CD8-positive, alpha-beta memory T cell (primary cell): ENCODE data around the gene PCNX1. TPM values are rescaled to one million over a fixed set of nuclear protein-coding genes. Genes with fewer than 3 reads are reported as not detected.

ENCODE experiments used
- CTCF ChIA-PET: fragments of 350-600 bp; sonication (Branson Sonifier 250); formaldehyde crosslinking; loops from one replicate; lab custom pipeline; 2021; ENCODE audit warnings: antibody characterized with exemption; lab: Charles Lee
- POLR2A ChIA-PET: fragments of 350-600 bp; sonication (Branson Sonifier 250); formaldehyde crosslinking; loops from one replicate; lab custom pipeline; 2021; ENCODE audit warnings: antibody characterized with exemption; lab: Charles Lee
- DNase-seq, 5 donors: peaks; one replicate each; pipeline versions ENCODE4 v3.0.0 to v3.0.0-alpha.2; 2020 to 2022; ENCODE audit warnings: mixed read lengths in 1 of 5
- H3K27ac ChIP-seq: one replicate; pipeline ENCODE4 v1.7.0; 2013; ENCODE audit warnings: low read depth, mild to moderate bottlenecking, low read length, moderate library complexity
- H3K27me3 ChIP-seq: 2 replicates; pipeline ENCODE4 v1.7.0; 2013; ENCODE audit warnings: low read length, mild to moderate bottlenecking; ENCODE audit not compliant: insufficient read depth, poor library complexity, severe bottlenecking
- H3K36me3 ChIP-seq: 2 replicates; pipeline ENCODE4 v1.7.0; 2013; ENCODE audit warnings: mild to moderate bottlenecking, low read length, moderate library complexity; ENCODE audit not compliant: insufficient read depth
- H3K4me1 ChIP-seq: 2 replicates; pipeline ENCODE4 v1.7.0; 2013; ENCODE audit warnings: mild to moderate bottlenecking, low read length, moderate library complexity; ENCODE audit not compliant: insufficient read depth
- H3K4me3 ChIP-seq: 2 replicates; pipeline ENCODE4 v1.7.0; 2013; ENCODE audit warnings: mild to moderate bottlenecking, low read length
- H3K9me3 ChIP-seq: 2 replicates; pipeline ENCODE4 v1.7.0; 2013; ENCODE audit warnings: mild to moderate bottlenecking, low read length
- H3K27ac Mint-ChIP-seq, 8 donors: one replicate each; pipeline ENCODE4 v1.8.0; 2020 to 2021; ENCODE audit warnings: mixed read lengths in 8 of 8, mild to moderate bottlenecking in 6 of 8, inconsistent platforms in 3 of 8, moderate library complexity in 3 of 8
- H3K27me3 Mint-ChIP-seq, 2 donors: one replicate each; pipeline ENCODE4 v1.8.0; 2020 to 2021; ENCODE audit warnings: mixed read lengths in 2 of 2, mild to moderate bottlenecking in 1 of 2, moderate library complexity in 1 of 2
- H3K36me3 Mint-ChIP-seq, 3 donors: one replicate each; pipeline ENCODE4 v1.8.0; 2020 to 2021; ENCODE audit warnings: mixed read lengths in 3 of 3, inconsistent platforms in 1 of 3, mild to moderate bottlenecking in 1 of 3
- H3K4me1 Mint-ChIP-seq, 3 donors: one replicate each; pipeline ENCODE4 v1.8.0; 2020 to 2021; ENCODE audit warnings: mixed read lengths in 3 of 3, inconsistent platforms in 1 of 3, mild to moderate bottlenecking in 1 of 3
- H3K4me3 Mint-ChIP-seq, 7 donors: one replicate each; pipeline ENCODE4 v1.8.0; 2020 to 2021; ENCODE audit warnings: mixed read lengths in 7 of 7, mild to moderate bottlenecking in 6 of 7, moderate library complexity in 4 of 7, inconsistent platforms in 2 of 7
- H3K9me3 Mint-ChIP-seq, 5 donors: one replicate each; pipeline ENCODE4 v1.8.0; 2020 to 2022; ENCODE audit warnings: mixed read lengths in 5 of 5, mild to moderate bottlenecking in 3 of 5, moderate library complexity in 2 of 5, inconsistent platforms in 1 of 5
- polyA plus RNA-seq: library from polyadenylated mRNA; unstranded; fragments of 300-500 nt; fragmentation: Illumina TruSeq; gene quantifications from one replicate; pipeline ENCODE4 v1.2.3, GENCODE V29; 2021
- total RNA-seq, 2 experiments: library from RNA; stranded (reverse); gene quantifications; one replicate each; pipeline ENCODE4 v1.2.3, GENCODE V29; 2021

PCNX1 gene
- total and polyA plus RNA-seq, 3 experiments from 2014 or later, result 13.4 to 46.2 (median 37.4) TPM

DNA sequence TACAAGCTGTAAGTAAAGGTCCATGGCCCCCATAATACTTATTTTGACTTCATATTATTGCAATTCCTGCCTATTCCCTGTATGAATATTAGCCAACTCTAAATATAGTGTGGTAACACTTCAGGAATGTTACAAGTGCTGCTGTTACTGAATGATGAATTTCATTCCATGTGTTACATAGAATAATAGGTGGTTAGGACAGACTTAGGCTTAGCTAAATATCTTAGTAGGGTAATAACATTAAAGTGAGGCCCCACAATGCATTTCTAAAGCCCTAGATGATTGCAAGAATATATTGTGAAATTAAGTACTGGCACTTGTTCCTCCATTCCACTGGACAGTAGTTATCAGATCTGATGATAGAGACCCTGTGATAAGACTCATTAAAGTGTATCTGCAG lies 182.7 kb downstream of the PCNX1 start:
- POLR2A ChIA-PET, result no interaction called here
- Histone ChIP-seq H3K27me3 (no peaks in the 10 kb centered on the region), H3K27ac (no peak overlapping the region), H3K9me3 (no peaks in the 10 kb centered on the region), H3K4me1 (no peaks in the 10 kb centered on the region), H3K4me3 (no peak overlapping the region), H3K36me3 (peaks cover 35% of the 10 kb centered on the region)
- Mint-ChIP-seq H3K4me1 (peaks cover 14 to 34% (median 17%) of the 10 kb centered on the region in 3 donors), H3K27me3 (no peaks in the 10 kb centered on the region), H3K36me3 (peaks cover 19 to 91% (median 46%) of the 10 kb centered on the region in 3 donors), H3K4me3 (no peak overlapping the region), H3K9me3 (no peaks in the 10 kb centered on the region), H3K27ac (peak overlapping the region in 1 of 8 donors; percentile 18)
- DNase-seq, result no peak
- CTCF ChIA-PET, result no interaction called here

DNA sequence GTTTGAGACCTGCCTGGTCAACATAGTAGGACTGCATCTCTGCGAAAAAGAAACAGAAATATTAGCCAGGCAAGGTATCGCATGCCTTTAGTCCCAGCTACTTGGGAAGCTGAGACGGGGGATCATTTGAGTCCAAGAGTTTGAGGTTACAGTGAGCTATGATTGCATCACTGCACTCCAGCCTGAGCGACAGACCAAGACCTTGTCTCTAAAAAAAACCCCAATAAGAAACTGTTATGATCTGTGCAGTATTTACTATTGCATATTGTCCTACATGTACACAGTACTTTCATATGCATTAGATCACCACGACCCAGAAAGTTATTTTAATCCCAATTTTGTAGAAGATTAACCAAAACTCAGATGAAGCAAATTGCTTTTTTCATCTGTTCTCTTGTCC lies 187.5 kb downstream of the PCNX1 start:
- ChIA-PET POLR2A (no interaction called here), CTCF (no interaction called here)
- Histone ChIP-seq H3K4me3 (no peak overlapping the region), H3K27me3 (no peaks in the 10 kb centered on the region), H3K9me3 (no peaks in the 10 kb centered on the region), H3K27ac (no peak overlapping the region), H3K36me3 (peaks cover 6% of the 10 kb centered on the region), H3K4me1 (no peaks in the 10 kb centered on the region)
- Mint-ChIP-seq H3K27ac (peak overlapping the region in 1 of 8 donors; percentile 67), H3K9me3 (peaks cover 0 to 4% (median 0%) of the 10 kb centered on the region in 5 donors), H3K4me3 (peak overlapping the region in 1 of 7 donors; percentile 57), H3K4me1 (peaks cover 25 to 37% (median 27%) of the 10 kb centered on the region in 3 donors), H3K36me3 (peaks cover 26 to 75% (median 42%) of the 10 kb centered on the region in 3 donors), H3K27me3 (no peaks in the 10 kb centered on the region)
- no peak for DNase-seq

DNA sequence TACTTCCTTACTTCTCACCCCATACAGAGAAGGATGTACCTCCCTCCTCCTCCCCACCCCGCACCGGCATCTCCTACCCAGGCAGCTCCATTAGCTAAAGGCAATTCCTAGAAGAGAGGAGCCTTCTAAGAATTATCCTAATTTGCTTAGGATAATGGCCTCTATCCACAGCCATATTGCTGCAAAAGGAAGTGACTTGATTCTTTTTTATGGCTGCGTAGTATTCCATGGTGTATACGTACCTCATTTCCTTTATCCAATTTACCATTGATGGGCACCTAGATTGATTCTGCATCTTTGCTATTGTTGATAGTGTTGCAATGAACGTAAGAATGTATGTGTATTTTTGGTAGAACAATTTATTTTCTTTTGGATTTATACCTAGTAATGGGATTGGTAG lies 189.7 kb downstream of the PCNX1 start:
- POLR2A ChIA-PET, result no interaction called here
- Histone ChIP-seq H3K27ac (no peak overlapping the region), H3K36me3 (no peaks in the 10 kb centered on the region), H3K4me3 (no peak overlapping the region), H3K9me3 (no peaks in the 10 kb centered on the region), H3K4me1 (no peaks in the 10 kb centered on the region), H3K27me3 (no peaks in the 10 kb centered on the region)
- CTCF ChIA-PET, result no interaction called here
- peaks cover 0 to 4% (median 0%) of the 10 kb centered on the region in 5 donors for H3K9me3 Mint-ChIP-seq
- no peak for DNase-seq
- H3K4me1 Mint-ChIP-seq, result peaks cover 23 to 42% (median 31%) of the 10 kb centered on the region in 3 donors
- no peak overlapping the region for H3K4me3 Mint-ChIP-seq
- peaks cover 26 to 74% (median 28%) of the 10 kb centered on the region in 3 donors for H3K36me3 Mint-ChIP-seq
- H3K27ac Mint-ChIP-seq, result peak overlapping the region in 2 of 8 donors; percentile 32 to 48
- H3K27me3 Mint-ChIP-seq, result no peaks in the 10 kb centered on the region

DNA sequence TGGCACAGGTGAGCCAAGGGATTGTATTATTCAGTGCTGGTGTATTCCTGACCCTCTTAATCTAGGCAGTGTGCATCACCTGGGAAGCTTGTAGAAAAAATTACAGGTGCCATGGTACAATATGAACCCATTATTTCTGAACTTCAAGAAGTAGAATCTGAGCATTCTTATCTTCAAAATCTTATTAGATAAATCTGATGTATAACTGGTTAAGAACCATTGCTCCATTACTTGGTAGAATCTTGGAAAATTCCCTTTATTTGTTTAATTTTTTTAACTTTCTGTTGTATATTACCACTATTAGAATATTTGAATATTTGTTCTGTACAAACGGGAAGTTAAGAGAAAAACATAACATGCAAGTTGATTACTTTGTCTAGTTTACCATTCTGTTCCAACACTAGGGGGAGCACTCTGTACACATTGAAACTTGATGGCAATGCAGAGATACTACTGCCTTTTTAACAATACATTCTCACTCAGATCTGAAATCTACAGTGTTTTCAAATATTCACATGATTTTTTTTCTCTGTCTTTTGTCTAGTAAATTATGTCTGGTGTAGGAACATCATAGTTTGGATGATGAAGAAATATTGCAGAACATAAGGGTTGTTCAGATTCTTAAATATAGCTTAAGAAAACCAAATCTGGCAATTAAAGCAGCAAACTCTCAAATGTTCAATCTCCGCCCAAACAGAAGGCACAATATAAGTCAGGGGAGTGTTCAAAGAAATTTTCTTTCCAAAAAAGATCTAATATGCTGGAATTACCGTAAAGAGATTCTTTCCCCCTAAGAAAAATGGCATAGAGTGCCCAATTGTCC lies 196.6 kb downstream of the PCNX1 start:
- H3K27me3 Mint-ChIP-seq, result no peaks in the 10 kb centered on the region
- H3K4me3 Mint-ChIP-seq, result no peak overlapping the region
- ChIA-PET CTCF (interaction anchor here (1.0 to 1.8 kb wide), 5 partner anchors 11 to 649 kb away, joined by 3 to 7 read pairs (median 3); no protein-coding TSS in a partner anchor), POLR2A (no interaction called here)
- H3K9me3 ChIP-seq, result no peaks in the 10 kb centered on the region
- H3K36me3 Mint-ChIP-seq, result peaks cover 4 to 77% (median 17%) of the 10 kb centered on the region in 3 donors
- H3K27me3 ChIP-seq, result no peaks in the 10 kb centered on the region
- no peaks in the 10 kb centered on the region for H3K4me1 ChIP-seq
- no peaks in the 10 kb centered on the region for H3K9me3 Mint-ChIP-seq
- peak overlapping the region in 5 of 8 donors; percentile 1 to 30 (median 21) for H3K27ac Mint-ChIP-seq
- H3K4me1 Mint-ChIP-seq, result peaks cover 8 to 19% (median 9%) of the 10 kb centered on the region in 3 donors
- H3K36me3 ChIP-seq, result peaks cover 19% of the 10 kb centered on the region
- H3K4me3 ChIP-seq, result no peak overlapping the region
- H3K27ac ChIP-seq, result no peak overlapping the region
- peak in 2 of 5 donors; percentile 23 to 24 for DNase-seq

DNA sequence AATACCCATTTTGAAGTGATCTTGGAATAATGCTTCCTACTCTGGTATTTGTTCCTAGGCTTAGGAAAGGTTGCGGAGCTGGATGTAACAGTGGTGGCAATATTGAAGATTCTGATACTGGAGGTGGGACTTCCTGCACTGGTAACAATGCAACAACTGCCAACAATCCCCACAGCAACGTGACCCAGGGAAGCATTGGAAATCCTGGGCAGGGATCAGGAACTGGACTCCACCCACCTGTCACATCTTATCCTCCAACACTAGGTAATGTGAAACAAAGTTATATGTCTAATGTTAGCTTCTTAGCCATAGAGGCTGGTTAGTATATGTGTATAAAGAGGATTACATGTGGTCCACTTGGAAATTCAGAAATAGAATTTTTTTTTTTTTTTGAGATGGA lies 197.9 kb downstream of the PCNX1 start:
- Mint-ChIP-seq H3K27me3 (no peaks in the 10 kb centered on the region), H3K9me3 (no peaks in the 10 kb centered on the region), H3K4me1 (peaks cover 0 to 8% (median 3%) of the 10 kb centered on the region in 3 donors), H3K36me3 (peaks cover 4 to 81% (median 21%) of the 10 kb centered on the region in 3 donors), H3K27ac (no peak overlapping the region), H3K4me3 (no peak overlapping the region)
- no peak overlapping the region for H3K4me3 ChIP-seq
- DNase-seq, result no peak
- no peaks in the 10 kb centered on the region for H3K27me3 ChIP-seq
- no peak overlapping the region for H3K27ac ChIP-seq
- H3K36me3 ChIP-seq, result peaks cover 32% of the 10 kb centered on the region
- no peaks in the 10 kb centered on the region for H3K9me3 ChIP-seq
- ChIA-PET POLR2A (no interaction called here), CTCF (interaction anchor here (1.1 to 1.8 kb wide), 4 partner anchors 9 to 647 kb away, joined by 3 to 7 read pairs (median 3); no protein-coding TSS in a partner anchor)
- no peaks in the 10 kb centered on the region for H3K4me1 ChIP-seq

DNA sequence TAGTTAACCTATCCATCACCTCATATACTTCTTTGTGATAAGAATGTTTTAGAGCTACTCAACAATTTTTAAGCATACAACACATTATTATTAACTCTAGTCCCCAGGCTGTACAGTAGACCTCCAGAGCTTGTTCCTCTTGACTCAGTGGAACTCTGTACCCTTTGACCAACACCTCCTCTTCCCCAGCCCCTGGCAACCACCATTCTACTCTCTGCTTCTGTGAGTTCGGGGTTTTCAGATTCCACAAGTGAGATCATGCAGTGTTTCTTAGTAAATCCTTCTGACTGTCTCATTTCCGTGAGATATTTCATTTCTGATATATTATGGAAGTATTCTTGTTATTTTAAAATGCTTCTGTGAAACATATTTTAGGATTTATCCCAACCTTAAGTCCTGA lies 200.7 kb downstream of the PCNX1 start:
- ChIA-PET POLR2A (no interaction called here), CTCF (no interaction called here)
- no peak overlapping the region for H3K27ac ChIP-seq
- no peak for DNase-seq
- peak overlapping the region in 3 of 8 donors; percentile 12 to 85 (median 61) for H3K27ac Mint-ChIP-seq
- H3K36me3 ChIP-seq, result peaks cover 35% of the 10 kb centered on the region
- no peaks in the 10 kb centered on the region for H3K27me3 ChIP-seq
- H3K36me3 Mint-ChIP-seq, result peaks cover 4 to 84% (median 25%) of the 10 kb centered on the region in 3 donors
- H3K9me3 Mint-ChIP-seq, result no peaks in the 10 kb centered on the region
- no peak overlapping the region for H3K4me3 ChIP-seq
- H3K9me3 ChIP-seq, result no peaks in the 10 kb centered on the region
- H3K4me3 Mint-ChIP-seq, result no peak overlapping the region
- H3K4me1 Mint-ChIP-seq, result peaks cover 0 to 3% (median 2%) of the 10 kb centered on the region in 3 donors
- H3K27me3 Mint-ChIP-seq, result no peaks in the 10 kb centered on the region
- H3K4me1 ChIP-seq, result no peaks in the 10 kb centered on the region

DNA sequence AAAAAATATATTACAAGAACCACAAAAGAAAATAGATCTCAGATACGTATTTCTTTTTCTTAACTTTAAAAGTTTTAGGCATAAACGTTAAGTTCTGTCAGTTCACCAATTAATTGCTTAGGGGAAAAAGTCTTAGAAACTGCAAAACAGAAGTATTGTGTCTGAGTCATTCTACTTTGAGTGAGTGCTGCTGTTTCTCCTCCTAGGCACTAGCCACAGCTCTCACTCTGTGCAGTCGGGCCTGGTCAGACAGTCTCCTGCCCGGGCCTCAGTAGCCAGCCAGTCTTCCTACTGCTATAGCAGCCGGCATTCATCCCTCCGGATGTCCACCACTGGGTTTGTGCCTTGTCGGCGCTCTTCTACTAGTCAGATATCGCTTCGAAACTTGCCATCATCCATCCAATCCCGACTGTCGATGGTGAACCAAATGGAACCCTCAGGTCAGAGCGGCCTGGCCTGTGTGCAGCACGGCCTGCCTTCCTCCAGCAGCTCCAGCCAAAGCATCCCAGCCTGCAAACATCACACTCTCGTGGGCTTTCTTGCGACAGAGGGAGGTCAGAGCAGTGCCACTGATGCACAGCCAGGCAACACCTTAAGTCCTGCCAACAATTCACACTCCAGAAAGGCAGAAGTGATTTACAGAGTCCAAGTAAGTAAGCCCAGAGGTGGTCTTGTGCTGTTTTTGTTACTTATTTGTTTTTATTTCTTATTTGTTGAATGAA lies 201.3 kb downstream of the PCNX1 start:
- Mint-ChIP-seq H3K9me3 (no peaks in the 10 kb centered on the region), H3K27ac (peak overlapping the region in 2 of 8 donors; percentile 29 to 89), H3K4me3 (no peak overlapping the region), H3K27me3 (no peaks in the 10 kb centered on the region), H3K36me3 (peaks cover 4 to 83% (median 22%) of the 10 kb centered on the region in 3 donors), H3K4me1 (peaks cover 0 to 2% (median 0%) of the 10 kb centered on the region in 3 donors)
- peaks cover 35% of the 10 kb centered on the region for H3K36me3 ChIP-seq
- H3K27me3 ChIP-seq, result no peaks in the 10 kb centered on the region
- POLR2A ChIA-PET, result no interaction called here
- no peak overlapping the region for H3K27ac ChIP-seq
- H3K4me3 ChIP-seq, result no peak overlapping the region
- CTCF ChIA-PET, result no interaction called here
- no peak for DNase-seq
- H3K9me3 ChIP-seq, result no peaks in the 10 kb centered on the region
- no peaks in the 10 kb centered on the region for H3K4me1 ChIP-seq
